ENCODE results near the gene CHD5. TPM values are rescaled to one million over a fixed set of nuclear protein-coding genes. Genes with fewer than 3 reads are reported as not detected.
A peak's percentile ranks its signal among the peaks of the same experiment; 100 is the strongest.

The CHD5 gene
- total RNA-seq, 1 experiment from 2014 or later = 1.6 TPM

DNA sequence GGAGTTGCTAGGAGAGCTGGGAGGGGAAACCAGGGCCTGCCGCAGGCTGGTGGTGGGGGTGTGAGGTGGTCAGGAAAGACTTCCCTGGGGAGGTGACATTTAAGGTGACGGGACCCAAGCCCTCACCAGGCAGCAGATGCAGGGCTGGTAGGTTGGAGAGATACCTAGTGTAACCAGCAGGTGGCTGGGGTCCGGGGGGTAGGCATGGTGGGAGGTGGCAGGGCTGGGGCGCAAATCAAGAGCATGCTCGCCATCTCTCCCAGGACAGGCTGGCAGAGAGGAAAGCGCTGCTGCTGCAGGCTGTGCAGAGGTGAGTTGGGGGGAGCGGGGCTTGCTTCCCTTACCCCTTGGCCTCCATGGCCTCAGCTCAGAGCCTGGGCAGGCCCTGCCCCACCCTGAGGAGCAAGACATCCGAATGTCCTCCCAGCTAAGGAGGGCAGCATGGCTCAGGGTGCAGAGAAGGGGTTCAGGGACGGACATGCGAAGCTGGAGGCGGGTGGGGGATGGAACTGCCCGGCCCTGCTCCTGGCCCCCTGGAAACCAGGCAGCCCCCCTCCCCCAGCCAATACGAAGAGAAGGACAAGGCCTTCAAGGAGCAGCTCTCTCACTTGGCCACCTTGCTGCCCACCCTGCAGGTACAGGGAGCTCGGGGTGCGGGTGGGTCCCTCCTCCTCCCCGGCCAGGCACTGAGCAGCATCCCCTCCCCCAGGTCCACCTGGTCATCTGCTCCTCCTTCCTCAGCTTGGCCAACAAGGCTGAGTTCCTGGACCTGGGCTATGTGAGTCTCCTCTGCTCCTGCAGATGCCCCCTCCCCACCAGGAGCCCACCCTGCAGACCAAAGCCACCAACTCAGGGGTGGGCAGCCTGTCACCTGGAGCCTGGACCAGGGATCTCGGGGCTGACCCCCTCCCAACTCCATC, 29.8 kb upstream of the CHD5 start:
- no peak overlapping the region for H4K5ac ChIP-seq (ENCODE audit: insufficient read length, low read depth, low read length)
- no peak overlapping the region for H3K9ac ChIP-seq (ENCODE audit: extremely low read depth, insufficient read length, low read length)
- H3K4me2 ChIP-seq (ENCODE audit: insufficient read depth, insufficient read length, low read length) = peak overlapping the region; percentile 34
- no peaks in the 10 kb centered on the region; the same call in 1 of the 2 replicates for H3K27me3 ChIP-seq (ENCODE audit: insufficient read depth, low read length)
- H3K36me3 Mint-ChIP-seq (ENCODE audit: insufficient read depth in 1 of 3, low read depth in 3 of 3) = no peaks in the 10 kb centered on the region; a peak in 1 of 7 replicates
- H3K79me1 ChIP-seq (ENCODE audit: insufficient read depth, low read depth, low read length, poor library complexity, severe bottlenecking) = no peaks in the 10 kb centered on the region
- no peak overlapping the region for H2BK20ac ChIP-seq (ENCODE audit: low read depth, low read length, poor library complexity, severe bottlenecking)
- H3K4me3 Mint-ChIP-seq = peak overlapping the region; percentile 50 to 74
- no peak overlapping the region for H2BK120ac ChIP-seq (ENCODE audit: low read depth, low read length, poor library complexity, severe bottlenecking)
- no peak overlapping the region for H3K27ac ChIP-seq (ENCODE audit: insufficient read length, low read depth, low read length)
- H3K23ac ChIP-seq (ENCODE audit: insufficient read length, low read depth, low read length) = no peak overlapping the region
- H3K4me1 Mint-ChIP-seq = peaks cover 5 to 24% of the 10 kb centered on the region in 2 experiments
- H2AK5ac ChIP-seq (ENCODE audit: insufficient read length, low read length) = no peak overlapping the region
- peak; percentile 54 for DNase-seq
- H3K79me2 ChIP-seq (ENCODE audit: insufficient read depth, low read length) = no peaks in the 10 kb centered on the region
- no peak overlapping the region; a peak in 1 of 7 replicates for H3K27ac Mint-ChIP-seq
- no peak overlapping the region; the same call in 1 of the 2 replicates for H3K14ac ChIP-seq (ENCODE audit: insufficient read depth, low read length)
- H3K9me3 Mint-ChIP-seq = no peaks in the 10 kb centered on the region
- no peaks in the 10 kb centered on the region for H3K4me1 ChIP-seq (ENCODE audit: insufficient read depth, low read length)
- H3K56ac ChIP-seq (ENCODE audit: insufficient read length, low read depth, low read length) = no peak overlapping the region
- H4K91ac ChIP-seq (ENCODE audit: insufficient read length, low read depth, low read length) = no peak overlapping the region
- H2BK12ac ChIP-seq (ENCODE audit: insufficient read length, low read depth, low read length) = no peak overlapping the region
- TF ChIP-seq, protein P1, sequence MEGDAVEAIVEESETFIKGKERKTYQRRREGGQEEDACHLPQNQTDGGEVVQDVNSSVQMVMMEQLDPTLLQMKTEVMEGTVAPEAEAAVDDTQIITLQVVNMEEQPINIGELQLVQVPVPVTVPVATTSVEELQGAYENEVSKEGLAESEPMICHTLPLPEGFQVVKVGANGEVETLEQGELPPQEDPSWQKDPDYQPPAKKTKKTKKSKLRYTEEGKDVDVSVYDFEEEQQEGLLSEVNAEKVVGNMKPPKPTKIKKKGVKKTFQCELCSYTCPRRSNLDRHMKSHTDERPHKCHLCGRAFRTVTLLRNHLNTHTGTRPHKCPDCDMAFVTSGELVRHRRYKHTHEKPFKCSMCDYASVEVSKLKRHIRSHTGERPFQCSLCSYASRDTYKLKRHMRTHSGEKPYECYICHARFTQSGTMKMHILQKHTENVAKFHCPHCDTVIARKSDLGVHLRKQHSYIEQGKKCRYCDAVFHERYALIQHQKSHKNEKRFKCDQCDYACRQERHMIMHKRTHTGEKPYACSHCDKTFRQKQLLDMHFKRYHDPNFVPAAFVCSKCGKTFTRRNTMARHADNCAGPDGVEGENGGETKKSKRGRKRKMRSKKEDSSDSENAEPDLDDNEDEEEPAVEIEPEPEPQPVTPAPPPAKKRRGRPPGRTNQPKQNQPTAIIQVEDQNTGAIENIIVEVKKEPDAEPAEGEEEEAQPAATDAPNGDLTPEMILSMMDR (conservative IDR thresholded peaks at IDR 0.05) = peak; percentile 40; the same call in 2 of the 3 replicates
- no peak overlapping the region for H2AFZ ChIP-seq (ENCODE audit: low read length)
- no peaks in the 10 kb centered on the region for H4K20me1 ChIP-seq (ENCODE audit: control insufficient read depth, insufficient read depth, insufficient read length)
- no peak overlapping the region for H4K8ac ChIP-seq (replicated peaks; ENCODE audit: insufficient read length, low read depth, low read length)
- no peak overlapping the region for H3K18ac ChIP-seq (ENCODE audit: insufficient read length, low read depth, low read length)
- peaks cover 45% of the 10 kb centered on the region for H3K27me3 Mint-ChIP-seq (ENCODE audit: low read depth)
- H3T11ph ChIP-seq (ENCODE audit: low read length) = no peak overlapping the region
- H3K4ac ChIP-seq (ENCODE audit: low read depth, low read length) = no peak overlapping the region
- H2BK15ac ChIP-seq (ENCODE audit: low read depth, low read length) = no peak overlapping the region
- H3K9me3 ChIP-seq (ENCODE audit: control insufficient read depth, low read depth, low read length) = no peaks in the 10 kb centered on the region
- H2BK5ac ChIP-seq (ENCODE audit: insufficient read length, low read length) = no peak overlapping the region
- H3K23me2 ChIP-seq (ENCODE audit: insufficient read length, low read depth, low read length, poor library complexity, severe bottlenecking) = peaks cover 15% of the 10 kb centered on the region
- no CpG with 5 or more reads among the region's 17 CpGs for WGBS (ENCODE audit: extremely low coverage, insufficient read length, low lambda C conversion rate)
